EL (cell line): ENCODE results near the gene DGKE.

Source experiments
- DNase-seq: peaks from one replicate; pipeline ENCODE4 v3.0.0-alpha.2; 2016

The DGKE gene

GRCh38 chr17:56918916-56919315 is 85.0 kb downstream of the DGKE start:
- no peak for DNase-seq
